NB4 (cell line): ENCODE measurements around the gene KCNA3.

Experiments
- DNase-seq: peaks from one replicate; pipeline ENCODE4 v3.0.0; 2010; ENCODE audit warnings: low read depth
- H3K4me3 ChIP-seq: one replicate; pipeline ENCODE4 v1.5.1; 2011; ENCODE audit warnings: mild to moderate bottlenecking, low read depth, low read length, moderate library complexity
- CTCF ChIP-seq: IDR thresholded peaks from one replicate; pipeline ENCODE4 v1.5.1; 2012; ENCODE audit warnings: low read depth, low read length
- MYC ChIP-seq: IDR thresholded peaks from 2 replicates; pipeline ENCODE4 v1.6.1; 2011; ENCODE audit warnings: low read depth, low read length
- POLR2A ChIP-seq: IDR thresholded peaks from 2 replicates; pipeline ENCODE4 v1.6.1; 2011; ENCODE audit warnings: mild to moderate bottlenecking; ENCODE audit not compliant: insufficient read length; ENCODE audit errors: extremely low read depth
- TF ChIP-seq, protein P1 (sequence below): IDR thresholded peaks from 2 replicates; pipeline ENCODE4 v1.6.1; 2011; ENCODE audit warnings: low read depth, low read length

Gene KCNA3

GRCh38 chr1:110645211-110645610 is 29.5 kb downstream of the KCNA3 start:
- no peak for DNase-seq
- no peak overlapping the region for H3K4me3 ChIP-seq
- TF ChIP-seq, protein P1, sequence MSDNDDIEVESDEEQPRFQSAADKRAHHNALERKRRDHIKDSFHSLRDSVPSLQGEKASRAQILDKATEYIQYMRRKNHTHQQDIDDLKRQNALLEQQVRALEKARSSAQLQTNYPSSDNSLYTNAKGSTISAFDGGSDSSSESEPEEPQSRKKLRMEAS, result no peak
- no peak for TF ChIP-seq MYC

DNA sequence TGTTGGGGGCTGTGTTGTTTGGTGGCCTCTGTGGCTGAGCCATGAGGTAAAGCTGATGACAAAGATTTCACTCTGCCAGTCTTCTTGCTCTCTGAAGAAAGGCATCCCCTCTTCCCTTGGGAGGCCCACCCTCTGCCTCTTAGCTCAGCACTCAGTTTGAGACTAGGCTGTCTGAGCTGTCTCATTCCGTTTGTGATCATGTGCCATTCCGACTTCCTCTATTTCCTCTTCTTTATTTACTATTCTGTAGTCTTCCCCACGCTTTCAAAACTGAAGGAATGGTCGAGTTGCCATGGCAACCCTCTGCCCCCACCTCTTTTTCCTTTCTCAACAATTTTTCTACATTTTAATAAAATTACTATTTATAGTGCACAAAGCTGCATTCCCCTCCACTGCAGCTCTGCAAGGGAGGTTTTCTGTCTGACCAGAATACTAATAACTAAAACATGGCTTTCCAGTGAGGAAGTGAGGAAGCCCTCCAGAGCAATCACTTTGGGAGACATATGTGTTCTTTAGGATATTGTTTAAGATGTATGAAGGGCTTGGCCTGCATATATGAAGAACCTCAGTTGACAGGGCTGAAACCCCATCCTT is 30.8 kb downstream of the KCNA3 start:
- DNase-seq, result no peak
- TF ChIP-seq CTCF, result no peak
- TF ChIP-seq POLR2A, result no peak
- TF ChIP-seq MYC, result no peak
- TF ChIP-seq, protein P1, result no peak
- H3K4me3 ChIP-seq, result no peak overlapping the region

DNA sequence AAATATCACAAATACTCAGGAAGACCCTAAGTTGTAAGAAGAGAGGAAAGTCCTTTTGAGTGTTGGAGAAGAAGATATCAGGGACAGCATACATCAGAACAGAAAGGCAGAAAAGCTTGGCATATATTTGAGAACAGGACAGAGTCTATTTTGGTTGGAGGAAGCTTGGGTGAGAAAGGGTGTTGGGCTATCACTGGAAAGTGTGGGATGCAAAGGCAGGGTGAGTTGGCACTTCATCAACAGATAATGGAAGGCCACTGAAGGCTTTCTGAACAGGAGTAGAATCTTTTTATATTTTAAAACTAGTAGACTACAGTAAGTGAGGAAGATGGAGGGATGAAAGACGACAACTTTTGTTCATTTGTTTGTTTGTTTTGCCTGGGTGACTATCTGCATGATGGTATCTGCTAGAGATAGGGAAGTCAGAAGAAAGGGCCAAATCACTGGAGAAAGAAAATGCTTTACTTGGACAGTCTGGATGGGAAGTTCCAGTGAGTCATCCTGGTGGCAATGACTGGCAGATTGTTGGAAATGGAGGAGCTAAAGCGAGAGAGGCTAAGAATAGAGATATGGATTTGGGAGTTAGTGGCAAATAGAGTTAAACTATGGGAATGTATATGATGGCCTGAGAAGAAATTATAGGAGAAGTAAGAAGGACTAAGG is 34.9 kb downstream of the KCNA3 start:
- no peak for DNase-seq
- TF ChIP-seq MYC, result no peak
- TF ChIP-seq, protein P1, result no peak
- TF ChIP-seq POLR2A, result no peak
- TF ChIP-seq CTCF, result no peak
- H3K4me3 ChIP-seq, result no peak overlapping the region

DNA sequence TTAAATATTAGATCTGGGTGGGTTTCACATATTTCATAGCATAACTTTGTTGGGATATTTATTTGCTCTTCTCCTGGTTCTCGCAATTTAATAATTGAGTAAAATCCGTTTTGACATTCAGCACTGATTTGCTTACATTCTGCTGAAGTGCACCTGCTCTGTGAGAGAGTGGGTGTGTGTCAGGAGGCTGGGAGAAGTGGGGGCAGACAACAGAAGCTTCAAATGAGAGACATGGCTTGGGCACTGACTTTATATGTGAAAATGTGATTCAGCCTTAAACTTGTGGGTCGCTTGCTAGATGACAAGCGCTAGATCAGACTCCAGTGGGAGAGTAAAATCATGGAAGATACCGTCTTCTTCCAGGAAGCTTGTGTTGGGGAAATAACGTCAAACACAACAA is 36.2 kb downstream of the KCNA3 start:
- DNase-seq, result no peak
- H3K4me3 ChIP-seq, result no peak overlapping the region
- TF ChIP-seq CTCF, result no peak
- TF ChIP-seq, protein P1, result no peak
- TF ChIP-seq POLR2A, result no peak
- no peak for TF ChIP-seq MYC

GRCh38 chr1:110638058-110638457 is 36.7 kb downstream of the KCNA3 start:
- TF ChIP-seq MYC, result no peak
- no peak for TF ChIP-seq POLR2A
- TF ChIP-seq, protein P1, result no peak
- no peak for TF ChIP-seq CTCF
- DNase-seq, result no peak
- H3K4me3 ChIP-seq, result no peak overlapping the region

GRCh38 chr1:110637475-110637874 is 37.3 kb downstream of the KCNA3 start:
- TF ChIP-seq MYC (no peak), CTCF (no peak)
- DNase-seq, result no peak
- H3K4me3 ChIP-seq, result no peak overlapping the region
